H9 (cell line): ENCODE results near the gene ARL2BP. TPM values are rescaled to one million over a fixed set of nuclear protein-coding genes. Genes with fewer than 3 reads are reported as not detected.
A peak's percentile ranks its signal among the peaks of the same experiment; 100 is the strongest.

Experiments
- DNase-seq: peaks from one replicate; pipeline ENCODE4 v3.0.0-alpha.2; 2017
- H2AFZ ChIP-seq: one replicate; pipeline ENCODE4 v1.6.1; 2013; ENCODE audit warnings: mild to moderate bottlenecking, low read length, control low read depth, moderate library complexity
- H2AK5ac ChIP-seq: 2 replicates; pipeline ENCODE4 v1.6.1; 2013; ENCODE audit warnings: low read length, control low read depth, mixed read lengths; ENCODE audit not compliant: insufficient read length
- H2BK120ac ChIP-seq: one replicate; pipeline ENCODE4 v1.6.1; 2013; ENCODE audit warnings: low read depth, mild to moderate bottlenecking, low read length, control low read depth, inconsistent platforms; ENCODE audit not compliant: poor library complexity, severe bottlenecking
- H2BK12ac ChIP-seq: 2 replicates; pipeline ENCODE4 v1.6.1; 2013; ENCODE audit warnings: low read length, control low read depth, mixed read lengths, low read depth; ENCODE audit not compliant: insufficient read length
- H2BK15ac ChIP-seq: 2 replicates; pipeline ENCODE4 v1.6.1; 2013; ENCODE audit warnings: low read depth, low read length, control low read depth
- H2BK20ac ChIP-seq: one replicate; pipeline ENCODE4 v1.6.1; 2013; ENCODE audit warnings: low read depth, mild to moderate bottlenecking, low read length, control low read depth, inconsistent platforms; ENCODE audit not compliant: poor library complexity, severe bottlenecking
- H2BK5ac ChIP-seq: 2 replicates; pipeline ENCODE4 v1.6.1; 2013; ENCODE audit warnings: low read length, control low read depth, mixed read lengths; ENCODE audit not compliant: insufficient read length
- H3K14ac ChIP-seq: 2 replicates; pipeline ENCODE4 v1.6.1; 2013; ENCODE audit warnings: low read length, control low read depth; ENCODE audit not compliant: insufficient read depth
- H3K18ac ChIP-seq: 2 replicates; pipeline ENCODE4 v1.6.1; 2013; ENCODE audit warnings: low read depth, mild to moderate bottlenecking, mixed read lengths, low read length, control low read depth; ENCODE audit not compliant: insufficient read length
- H3K23ac ChIP-seq: 2 replicates; pipeline ENCODE4 v1.6.1; 2013; ENCODE audit warnings: low read length, control low read depth, mixed read lengths, low read depth; ENCODE audit not compliant: insufficient read length
- H3K23me2 ChIP-seq: 2 replicates; pipeline ENCODE4 v1.6.1; 2013; ENCODE audit warnings: low read depth, mild to moderate bottlenecking, mixed read lengths, low read length, control low read depth; ENCODE audit not compliant: insufficient read length, poor library complexity, severe bottlenecking
- H3K27ac ChIP-seq: 2 replicates; pipeline ENCODE4 v1.5.1; 2013; ENCODE audit warnings: low read length, control low read depth, mixed read lengths, low read depth; ENCODE audit not compliant: insufficient read length
- H3K27me3 ChIP-seq: 2 replicates; pipeline ENCODE4 v1.6.1; 2013; ENCODE audit warnings: low read length, control low read depth, inconsistent platforms; ENCODE audit not compliant: insufficient read depth
- H3K4ac ChIP-seq: 2 replicates; pipeline ENCODE4 v1.6.1; 2013; ENCODE audit warnings: low read depth, mild to moderate bottlenecking, control low read depth, inconsistent platforms, low read length, moderate library complexity
- H3K4me1 ChIP-seq: 2 replicates; pipeline ENCODE4 v1.6.1; 2013; ENCODE audit warnings: low read length, control low read depth, inconsistent platforms; ENCODE audit not compliant: insufficient read depth
- H3K4me2 ChIP-seq: 2 replicates; pipeline ENCODE4 v1.6.1; 2013; ENCODE audit warnings: low read length, control low read depth, mixed read lengths; ENCODE audit not compliant: insufficient read length, insufficient read depth
- H3K56ac ChIP-seq: 2 replicates; pipeline ENCODE4 v1.6.1; 2013; ENCODE audit warnings: low read depth, mild to moderate bottlenecking, mixed read lengths, low read length, control low read depth; ENCODE audit not compliant: insufficient read length
- H3K79me1 ChIP-seq: 2 replicates; pipeline ENCODE4 v1.6.1; 2013; ENCODE audit warnings: low read depth, mild to moderate bottlenecking, moderate library complexity, low read length, control low read depth, inconsistent platforms; ENCODE audit not compliant: insufficient read depth, poor library complexity, severe bottlenecking
- H3K79me2 ChIP-seq: 2 replicates; pipeline ENCODE4 v1.6.1; 2013; ENCODE audit warnings: low read length, control low read depth, inconsistent platforms; ENCODE audit not compliant: insufficient read depth
- H3K9ac ChIP-seq: 2 replicates; pipeline ENCODE4 v1.6.1; 2013; ENCODE audit warnings: low read length, control low read depth, mixed read lengths; ENCODE audit not compliant: insufficient read length; ENCODE audit errors: extremely low read depth
- H3K9me3 ChIP-seq: one replicate; pipeline ENCODE4 v1.6.1; 2013; ENCODE audit warnings: low read depth, low read length, inconsistent platforms; ENCODE audit not compliant: control insufficient read depth
- H3T11ph ChIP-seq: one replicate; pipeline ENCODE4 v1.6.1; 2013; ENCODE audit warnings: mild to moderate bottlenecking, low read length, control low read depth, inconsistent platforms
- H4K20me1 ChIP-seq: one replicate; pipeline ENCODE4 v1.6.1; 2013; ENCODE audit not compliant: control insufficient read depth, insufficient read length, insufficient read depth
- H4K5ac ChIP-seq: 2 replicates; pipeline ENCODE4 v1.6.1; 2013; ENCODE audit warnings: low read depth, mild to moderate bottlenecking, mixed read lengths, low read length, control low read depth; ENCODE audit not compliant: insufficient read length
- H4K8ac ChIP-seq: replicated peaks from 2 replicates; pipeline ENCODE4 v1.6.1; 2013; ENCODE audit warnings: low read length, control low read depth, mixed read lengths, low read depth; ENCODE audit not compliant: insufficient read length
- H4K91ac ChIP-seq: 2 replicates; pipeline ENCODE4 v1.6.1; 2013; ENCODE audit warnings: low read depth, mild to moderate bottlenecking, moderate library complexity, mixed read lengths, low read length, control low read depth; ENCODE audit not compliant: insufficient read length
- H3K27ac Mint-ChIP-seq, 3 experiments: 2 replicates in 2 of 3; 3 replicates in 1 of 3; pipeline ENCODE4 v1.8.0; 2020 to 2021; ENCODE audit warnings: mixed read lengths in 3 of 3, mild to moderate bottlenecking in 1 of 3, moderate library complexity in 1 of 3
- H3K27me3 Mint-ChIP-seq: 2 replicates; pipeline ENCODE4 v1.8.0; 2021; ENCODE audit warnings: low read depth, mild to moderate bottlenecking, moderate library complexity, mixed read lengths
- H3K36me3 Mint-ChIP-seq, 3 experiments: 2 replicates in 2 of 3; 3 replicates in 1 of 3; pipeline ENCODE4 v1.8.0; 2020 to 2021; ENCODE audit warnings: low read depth in 3 of 3, mixed read lengths in 3 of 3; ENCODE audit not compliant: insufficient read depth in 1 of 3
- H3K4me1 Mint-ChIP-seq, 2 experiments: 2 replicates each; pipeline ENCODE4 v1.8.0; 2020; ENCODE audit warnings: mixed read lengths in 2 of 2
- H3K4me3 Mint-ChIP-seq, 2 experiments: 2 replicates in 1 of 2; 3 replicates in 1 of 2; pipeline ENCODE4 v1.8.0; 2020 to 2021; ENCODE audit warnings: mild to moderate bottlenecking in 2 of 2, mixed read lengths in 2 of 2, moderate library complexity in 1 of 2
- H3K9me3 Mint-ChIP-seq, 2 experiments: 2 replicates in 1 of 2; 3 replicates in 1 of 2; pipeline ENCODE4 v1.8.0; 2020; ENCODE audit warnings: mild to moderate bottlenecking in 2 of 2, mixed read lengths in 2 of 2, moderate library complexity in 1 of 2
- CTCF ChIP-seq: fragments of 200-600 bp; sonication (generic); conservative IDR thresholded peaks from 3 replicates; pipeline ENCODE4 v1.8.0; 2021; ENCODE audit warnings: antibody characterized with exemption, mild to moderate bottlenecking
- WGBS: extraction: QIAGEN DNeasy Blood & Tissue Kit; methylation state at CpG from one replicate; pipeline ENCODE4 v1.1.7; 2013; ENCODE audit warnings: missing lambda C conversion rate, low lambda C conversion rate, mixed read lengths; ENCODE audit not compliant: insufficient read length; ENCODE audit errors: extremely low coverage; 5-methylcytosine and 5-hydroxymethylcytosine counted together
- total RNA-seq: library from RNA; stranded (reverse); gene quantifications from 2 replicates; pipeline ENCODE4 v1.2.1, GENCODE V29; 2021

ARL2BP gene
- total RNA-seq, 1 experiment from 2014 or later = 18.0 TPM

DNA sequence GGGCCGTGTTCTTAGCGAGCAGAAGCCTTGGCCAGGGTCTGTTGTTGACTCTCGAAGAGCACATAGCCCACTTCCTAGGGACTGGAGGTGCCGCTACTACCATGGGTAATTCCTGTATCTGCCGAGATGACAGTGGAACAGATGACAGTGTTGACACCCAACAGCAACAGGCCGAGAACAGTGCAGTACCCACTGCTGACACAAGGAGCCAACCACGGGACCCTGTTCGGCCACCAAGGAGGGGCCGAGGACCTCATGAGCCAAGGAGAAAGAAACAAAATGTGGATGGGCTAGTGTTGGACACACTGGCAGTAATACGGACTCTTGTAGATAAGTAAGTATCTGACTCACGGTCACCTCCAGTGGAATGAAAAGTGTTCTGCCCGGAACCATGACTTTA, 40.4 kb upstream of the ARL2BP start:
- H3K23ac ChIP-seq = no peak overlapping the region
- H3K9me3 ChIP-seq = no peaks in the 10 kb centered on the region
- H3K79me2 ChIP-seq = no peaks in the 10 kb centered on the region
- no peaks in the 10 kb centered on the region for H3K4me1 ChIP-seq
- H3K9me3 Mint-ChIP-seq = peaks cover 0 to 2% of the 10 kb centered on the region in 2 experiments; a peak in 3 of 5 replicates
- H3K14ac ChIP-seq = no peak overlapping the region
- H3K79me1 ChIP-seq = no peaks in the 10 kb centered on the region
- H4K20me1 ChIP-seq = no peaks in the 10 kb centered on the region
- no peaks in the 10 kb centered on the region for H3K27me3 ChIP-seq
- no peak overlapping the region for H3K18ac ChIP-seq
- no peaks in the 10 kb centered on the region for H3K23me2 ChIP-seq
- H4K5ac ChIP-seq = no peak overlapping the region
- H3K36me3 Mint-ChIP-seq = peaks cover 14 to 51% (median 40%) of the 10 kb centered on the region in 3 experiments; a peak in 6 of 7 replicates
- H3K56ac ChIP-seq = no peak overlapping the region
- H2BK120ac ChIP-seq = no peak overlapping the region
- no peak overlapping the region for H3K27ac ChIP-seq
- H4K8ac ChIP-seq = no peak overlapping the region
- H3K4me1 Mint-ChIP-seq = no peaks in the 10 kb centered on the region
- no peak overlapping the region for H3K4me3 Mint-ChIP-seq
- H2BK15ac ChIP-seq = no peak overlapping the region
- TF ChIP-seq CTCF = peak; percentile 48
- H4K91ac ChIP-seq = no peak overlapping the region
- H3T11ph ChIP-seq = no peak overlapping the region
- H3K9ac ChIP-seq = no peak overlapping the region
- no CpG with 5 or more reads among the region's 12 CpGs for whole genome bisulfite sequencing
- no peak overlapping the region for H3K4me2 ChIP-seq
- peak overlapping the region in 1 of 3 experiments; percentile 44; a peak in 1 of 7 replicates for H3K27ac Mint-ChIP-seq
- no peak overlapping the region for H2AK5ac ChIP-seq
- H2BK5ac ChIP-seq = no peak overlapping the region
- H2BK12ac ChIP-seq = no peak overlapping the region
- H2BK20ac ChIP-seq = no peak overlapping the region
- no peak overlapping the region for H2AFZ ChIP-seq
- no peaks in the 10 kb centered on the region for H3K27me3 Mint-ChIP-seq
- H3K4ac ChIP-seq = no peak overlapping the region
- peak; percentile 45 for DNase-seq
